OCI-LY7 (cell line): ENCODE measurements around the gene MACROD1. TPM values are rescaled to one million over a fixed set of nuclear protein-coding genes. Genes with fewer than 3 reads are reported as not detected.

Experiments
- BruUV-seq: library from RNA; stranded (reverse); fragments of 400-500 nt; replicated peaks from 2 replicates; lab custom pipeline; 2021; lab: Mats Ljungman, UMichigan
- CTCF ChIA-PET: fragments of 300-600 bp; sonication (Branson Sonifier 250); formaldehyde crosslinking; loops from one replicate; lab custom pipeline; 2022; ENCODE audit warnings: antibody characterized with exemption; ENCODE audit not compliant: unreplicated experiment; lab: Charles Lee
- POLR2A ChIA-PET: fragments of 300-600 bp; sonication (Branson Sonifier 250); formaldehyde crosslinking; loops from one replicate; lab custom pipeline; 2022; ENCODE audit warnings: antibody characterized with exemption; lab: Charles Lee
- DNase-seq: peaks from one replicate; pipeline ENCODE4 v3.0.0-alpha.2; 2015; ENCODE audit warnings: low spot score
- H2AFZ ChIP-seq: fragments of 200-600 bp; sonication (generic), shearing (Covaris generic); 2 replicates; pipeline ENCODE4 v1.6.1; 2014; ENCODE audit warnings: mild to moderate bottlenecking, antibody characterized with exemption, low read length, moderate library complexity
- H3K27ac ChIP-seq: fragments of 200-600 bp; sonication (generic); 2 replicates; pipeline ENCODE4 v1.5.1; 2014; ENCODE audit warnings: mixed run types, low read depth, mild to moderate bottlenecking, moderate library complexity, low read length, inconsistent platforms; ENCODE audit not compliant: poor library complexity, severe bottlenecking
- H3K36me3 ChIP-seq: fragments of 200-600 bp; sonication (generic); 2 replicates; pipeline ENCODE4 v1.6.1; 2014; ENCODE audit warnings: mild to moderate bottlenecking, antibody characterized with exemption, low read length, moderate library complexity, mixed read lengths; ENCODE audit not compliant: insufficient read depth
- H3K4me1 ChIP-seq: fragments of 200-600 bp; sonication (generic); 2 replicates; pipeline ENCODE4 v1.5.1; 2014; ENCODE audit warnings: mild to moderate bottlenecking, low read length; ENCODE audit not compliant: insufficient read depth, poor library complexity, severe bottlenecking
- H3K4me2 ChIP-seq: fragments of 200-600 bp; sonication (generic); 2 replicates; pipeline ENCODE4 v1.6.1; 2014; ENCODE audit warnings: mild to moderate bottlenecking, low read length
- H3K4me3 ChIP-seq: fragments of 200-600 bp; sonication (generic); 2 replicates; pipeline ENCODE4 v1.5.1; 2014; ENCODE audit warnings: mild to moderate bottlenecking, low read depth, low read length; ENCODE audit not compliant: poor library complexity, severe bottlenecking
- H3K79me2 ChIP-seq: fragments of 200-600 bp; sonication (generic); 2 replicates; pipeline ENCODE4 v1.6.1; 2016; ENCODE audit warnings: low read depth, mild to moderate bottlenecking, low read length, moderate library complexity, mixed read lengths; ENCODE audit not compliant: insufficient read depth
- H3K9me2 ChIP-seq: fragments of 200-600 bp; sonication (generic); 2 replicates; pipeline ENCODE4 v1.6.1; 2016; ENCODE audit warnings: mild to moderate bottlenecking, low read length, mixed read lengths; ENCODE audit not compliant: insufficient read depth
- H3K9me3 ChIP-seq: fragments of 200-600 bp; sonication (generic); 2 replicates; pipeline ENCODE4 v1.6.1; 2014; ENCODE audit warnings: mild to moderate bottlenecking, mixed run types, low read length, mixed read lengths
- H4K20me1 ChIP-seq: fragments of 200-600 bp; sonication (generic); 2 replicates; pipeline ENCODE4 v1.6.1; 2014; ENCODE audit warnings: mild to moderate bottlenecking, antibody characterized with exemption, low read length, moderate library complexity, mixed read lengths; ENCODE audit not compliant: insufficient read depth
- EZH2phosphoT487 ChIP-seq: fragments of 200-600 bp; sonication (generic); IDR thresholded peaks from 2 replicates; pipeline ENCODE4 v1.6.1; 2018; ENCODE audit warnings: low read depth, borderline replicate concordance, mild to moderate bottlenecking, mixed run types, antibody characterized with exemption, low read length, moderate library complexity, mixed read lengths
- intact Hi-C: fragments of 100-400 bp; cut with micrococcal nuclease; formaldehyde crosslinking; loops from one replicate; pipeline ENCODE4 v1.10.0; 2022; ENCODE audit not compliant: unreplicated experiment
- total RNA-seq, 2 experiments: library from RNA; depleted of rRNA in 1 of 2; stranded (reverse); fragments of >200 nt in 1 of 2; shearing (Covaris generic) in 1 of 2; gene quantifications; 2 replicates each; pipeline ENCODE4 v1.2.3, GENCODE V29; 2014 to 2022
- TF ChIP-seq, protein P1 (sequence below): fragments of 200-600 bp; sonication (generic); conservative IDR thresholded peaks from 2 replicates; pipeline ENCODE4 v1.5.1; 2014; ENCODE audit warnings: mild to moderate bottlenecking, antibody characterized with exemption, low read length, moderate library complexity, mixed read lengths

MACROD1 gene
- total RNA-seq, 2 experiments from 2014 or later = 14.7 to 25.4 TPM

DNA sequence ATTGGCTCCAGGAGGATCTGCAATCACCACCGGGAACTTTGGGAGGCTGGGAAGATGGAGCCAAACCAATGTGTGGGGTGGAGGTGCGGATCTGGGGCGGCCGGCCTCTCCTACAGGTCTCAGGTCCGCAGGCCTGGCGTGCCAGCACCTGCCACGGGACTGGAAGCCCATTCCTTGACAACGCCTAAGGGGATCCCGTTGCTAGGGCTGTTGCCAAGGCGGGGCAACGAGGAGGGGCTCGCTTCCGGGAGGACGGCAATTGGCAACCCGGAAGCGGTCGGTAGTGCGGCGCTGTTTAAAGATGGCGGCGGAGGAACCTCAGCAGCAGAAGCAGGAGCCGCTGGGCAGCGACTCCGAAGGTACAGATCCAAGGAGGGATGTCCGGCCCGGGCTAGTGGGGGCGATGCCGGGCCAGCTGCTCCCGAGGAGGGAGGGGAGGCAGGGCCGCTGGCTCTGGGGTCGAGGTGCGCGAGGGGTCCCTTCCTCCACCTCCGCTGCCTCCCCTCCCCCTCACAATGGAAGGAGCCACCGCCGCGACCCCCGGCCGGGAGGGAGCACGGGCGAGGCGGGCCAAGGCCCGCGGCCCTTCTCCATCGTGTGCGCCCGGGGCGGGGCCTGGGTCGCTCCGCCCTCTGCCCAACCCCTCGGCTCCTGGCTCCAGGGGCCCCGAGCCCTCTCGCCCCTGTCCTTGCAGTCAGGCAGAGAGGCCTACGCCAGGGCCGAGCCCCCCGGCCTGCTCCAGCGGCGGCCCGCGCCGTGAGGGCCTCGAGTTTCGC is 179.6 kb downstream of the MACROD1 start, which contains the start of gene OTUB1:
OTUB1 (plus strand) TSS at position 283 of the 776 bp plus-strand sequence; CDS start at position 302, 19 bp downstream.
- ChIA-PET CTCF (no interaction called here), POLR2A (interaction anchor here (1.4 kb wide), 1 partner anchor 34 kb away, joined by 4 read pairs; no protein-coding TSS in a partner anchor)
- Histone ChIP-seq H3K9me3 (no peaks in the 10 kb centered on the region), H3K4me3 (peak within 1 kb of the TSS; percentile 91), H3K79me2 (peaks cover 17% of the 10 kb centered on the region; the same call in 1 of the 2 replicates), H3K4me2 (peak within 1 kb of the TSS; percentile 88), H4K20me1 (peaks cover 5% of the 10 kb centered on the region; the same call in 1 of the 2 replicates), H2AFZ (peak within 1 kb of the TSS; percentile 67), H3K9me2 (no peaks in the 10 kb centered on the region), H3K4me1 (peaks cover 39% of the 10 kb centered on the region), H3K27ac (peak within 1 kb of the TSS; percentile 72), H3K36me3 (peaks cover 28% of the 10 kb centered on the region)
- peak; percentile 88 for DNase-seq
- no TSS peak for BruUV-seq
- TF ChIP-seq, protein P1, sequence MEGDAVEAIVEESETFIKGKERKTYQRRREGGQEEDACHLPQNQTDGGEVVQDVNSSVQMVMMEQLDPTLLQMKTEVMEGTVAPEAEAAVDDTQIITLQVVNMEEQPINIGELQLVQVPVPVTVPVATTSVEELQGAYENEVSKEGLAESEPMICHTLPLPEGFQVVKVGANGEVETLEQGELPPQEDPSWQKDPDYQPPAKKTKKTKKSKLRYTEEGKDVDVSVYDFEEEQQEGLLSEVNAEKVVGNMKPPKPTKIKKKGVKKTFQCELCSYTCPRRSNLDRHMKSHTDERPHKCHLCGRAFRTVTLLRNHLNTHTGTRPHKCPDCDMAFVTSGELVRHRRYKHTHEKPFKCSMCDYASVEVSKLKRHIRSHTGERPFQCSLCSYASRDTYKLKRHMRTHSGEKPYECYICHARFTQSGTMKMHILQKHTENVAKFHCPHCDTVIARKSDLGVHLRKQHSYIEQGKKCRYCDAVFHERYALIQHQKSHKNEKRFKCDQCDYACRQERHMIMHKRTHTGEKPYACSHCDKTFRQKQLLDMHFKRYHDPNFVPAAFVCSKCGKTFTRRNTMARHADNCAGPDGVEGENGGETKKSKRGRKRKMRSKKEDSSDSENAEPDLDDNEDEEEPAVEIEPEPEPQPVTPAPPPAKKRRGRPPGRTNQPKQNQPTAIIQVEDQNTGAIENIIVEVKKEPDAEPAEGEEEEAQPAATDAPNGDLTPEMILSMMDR = no peak
- intact Hi-C loops = no loop called here

DNA sequence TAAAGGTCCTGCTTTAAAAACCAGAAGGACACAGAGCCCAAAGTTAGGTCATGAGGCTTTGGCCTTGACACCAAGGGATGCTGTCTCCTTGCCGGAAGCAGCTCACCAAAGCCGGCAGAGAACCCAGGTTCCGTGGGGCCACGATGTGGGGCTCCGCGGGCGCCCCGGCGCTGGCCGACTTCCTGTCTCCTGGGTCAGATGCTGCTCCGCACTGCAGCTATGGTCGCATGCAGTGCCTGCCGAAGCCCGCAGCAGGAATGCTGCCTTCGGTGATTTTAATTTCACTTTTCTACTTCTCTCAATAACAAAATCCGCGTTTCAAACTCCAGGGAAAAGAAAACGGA is 180.1 kb downstream of the MACROD1 start:
- peak overlapping the region; percentile 67 for H2AFZ ChIP-seq
- H3K9me2 ChIP-seq = no peaks in the 10 kb centered on the region
- peak overlapping the region; percentile 72 for H3K27ac ChIP-seq
- DNase-seq = peak; percentile 68
- H3K4me2 ChIP-seq = peak overlapping the region; percentile 88
- TF ChIP-seq, protein P1 = no peak
- TF ChIP-seq EZH2phosphoT487 = no peak
- H3K36me3 ChIP-seq = peaks cover 23% of the 10 kb centered on the region
- peak overlapping the region; percentile 91 for H3K4me3 ChIP-seq
- ChIA-PET CTCF (no interaction called here), POLR2A (interaction anchor here (0.8 to 1.4 kb wide), 2 partner anchors 33 to 147 kb away, joined by 3 to 4 read pairs; partner anchors contain the start of gene MARK2)
- TSS peak; percentile 86 for BruUV-seq
- peaks cover 17% of the 10 kb centered on the region; the same call in 1 of the 2 replicates for H3K79me2 ChIP-seq
- H4K20me1 ChIP-seq = peaks cover 5% of the 10 kb centered on the region; the same call in 1 of the 2 replicates
- H3K9me3 ChIP-seq = no peaks in the 10 kb centered on the region
- intact Hi-C loops = no loop called here
- peaks cover 39% of the 10 kb centered on the region for H3K4me1 ChIP-seq

DNA sequence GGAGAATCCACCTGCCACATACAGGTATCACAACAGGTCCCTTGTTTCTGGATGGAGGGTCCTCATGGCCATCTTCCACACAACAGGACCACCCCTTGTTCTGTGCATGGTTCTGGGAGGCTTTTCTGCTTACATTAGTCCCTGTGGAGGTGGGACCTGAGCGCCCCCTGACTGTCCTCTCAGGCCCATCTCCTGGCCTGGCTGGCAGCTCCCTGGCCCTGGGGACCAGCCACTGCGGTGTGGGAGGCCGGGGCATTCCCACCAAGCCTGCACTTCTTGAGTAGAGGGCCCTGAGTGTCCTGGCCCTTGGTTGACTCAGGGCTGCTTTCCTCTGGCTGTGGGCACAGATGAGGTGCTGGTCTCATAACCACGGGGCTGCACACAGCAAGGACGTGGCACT is 186.5 kb downstream of the MACROD1 start:
- no peak overlapping the region for H3K4me2 ChIP-seq
- peaks cover 33% of the 10 kb centered on the region for H3K79me2 ChIP-seq
- CTCF ChIA-PET = no interaction called here
- no peak overlapping the region for H3K4me3 ChIP-seq
- no peaks in the 10 kb centered on the region for H3K9me3 ChIP-seq
- H3K4me1 ChIP-seq = peaks cover 31% of the 10 kb centered on the region
- no peaks in the 10 kb centered on the region for H3K9me2 ChIP-seq
- BruUV-seq = no TSS peak
- POLR2A ChIA-PET = no interaction called here
- DNase-seq = no peak
- no peak overlapping the region for H2AFZ ChIP-seq
- intact Hi-C loops = loop anchor here (10.0 kb wide), 1 partner anchor 325 kb away; the partner anchor contains the start of genes CATSPERZ and ESRRA
- peaks cover 27% of the 10 kb centered on the region for H3K36me3 ChIP-seq
- no peak overlapping the region for H3K27ac ChIP-seq
- TF ChIP-seq EZH2phosphoT487 = no peak
- TF ChIP-seq, protein P1 = no peak
- H4K20me1 ChIP-seq = peaks cover 7% of the 10 kb centered on the region; the same call in 1 of the 2 replicates
